Spleen (tissue), 7 donors: ENCODE results near the gene SPATS2L.

ENCODE experiments used
- CTCF ChIP-seq, 11 experiments: fragments of 200-600 bp in 7 of 11; fragments of 450-650 bp in 4 of 11; sonication (generic) in 4 of 11; IDR thresholded peaks in 8 of 11; conservative IDR thresholded peaks in 3 of 11; 1 replicate in 7 of 11; 2 replicates in 4 of 11; pipeline versions ENCODE4 v1.4.0 to v1.8.0; 2016 to 2021; ENCODE audit warnings: antibody characterized with exemption in 11 of 11, inconsistent platforms in 4 of 11, mild to moderate bottlenecking in 1 of 11
- POLR2A ChIP-seq, 3 donors: fragments of 450-650 bp; IDR thresholded peaks; one replicate each; pipeline ENCODE4 v1.5.1; 2017; ENCODE audit warnings: antibody characterized with exemption in 3 of 3, mild to moderate bottlenecking in 1 of 3
- POLR2AphosphoS5 ChIP-seq, 3 donors: sonication (generic); formaldehyde crosslinking; IDR thresholded peaks; one replicate each; pipeline ENCODE4 v1.5.1; 2017; ENCODE audit warnings: antibody characterized with exemption in 3 of 3
- donor health status: DM: no; HTN: no; CAD: no; lungs with moderate emphysema.
- donor health status: DM: no; HTN: no; CAD: no.
- donor health status: DM: no; HTN: no; CAD: no.

GRCh38 chr2:200471928-200472645, 165.6 kb downstream of the SPATS2L start:
- no peak for TF ChIP-seq POLR2A (IDR thresholded peaks at IDR 0.05)
- no peak for TF ChIP-seq POLR2AphosphoS5 (IDR thresholded peaks at IDR 0.05)
- TF ChIP-seq CTCF (IDR thresholded peaks at IDR 0.05 in 8 of 11, conservative IDR thresholded peaks at IDR 0.05 in 3 of 11), result no peak
